NCI-H146 treated with DMSO at 0.1 percent for 48 hours (cell line): ENCODE measurements around the gene WDR1.

ENCODE experiments used
- DNase-seq: peaks from one replicate; lab custom pipeline; 2025; ENCODE audit not compliant: unreplicated experiment; lab: John Stamatoyannopoulos, UW

The WDR1 gene

DNA sequence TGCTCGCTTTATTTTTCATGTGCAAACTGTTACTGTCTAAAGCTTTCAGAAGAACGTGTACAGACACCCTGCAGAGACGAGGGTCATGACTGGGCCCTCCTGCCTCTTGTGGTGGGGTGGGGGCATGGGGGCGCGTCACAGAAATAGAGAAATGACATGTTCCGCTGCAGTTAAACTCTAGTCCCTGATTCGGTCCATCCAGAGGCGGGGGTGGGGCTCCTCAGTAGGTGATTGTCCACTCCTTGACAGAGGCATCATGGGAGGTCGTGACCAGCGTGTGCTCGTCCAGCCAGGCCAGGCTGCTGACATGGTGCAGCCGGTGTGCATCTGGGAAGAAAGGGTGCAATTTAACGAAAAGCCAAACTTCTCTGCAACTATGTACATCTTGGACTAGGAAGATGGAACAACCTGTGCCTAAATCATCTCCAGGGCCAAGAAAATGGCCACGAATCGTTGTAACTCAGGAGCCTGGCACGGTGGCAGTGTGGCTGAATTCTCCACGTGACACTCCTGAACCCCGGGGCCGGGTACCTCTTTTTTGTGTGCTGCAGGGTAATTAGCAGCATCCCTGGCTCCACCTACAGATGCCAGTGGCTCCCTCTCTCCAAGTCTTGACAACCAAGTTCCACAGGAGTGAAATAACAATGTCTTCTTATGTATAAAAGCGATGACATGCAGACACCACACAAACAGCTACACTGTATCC is 41.3 kb downstream of the WDR1 start:
- no peak for DNase-seq

DNA sequence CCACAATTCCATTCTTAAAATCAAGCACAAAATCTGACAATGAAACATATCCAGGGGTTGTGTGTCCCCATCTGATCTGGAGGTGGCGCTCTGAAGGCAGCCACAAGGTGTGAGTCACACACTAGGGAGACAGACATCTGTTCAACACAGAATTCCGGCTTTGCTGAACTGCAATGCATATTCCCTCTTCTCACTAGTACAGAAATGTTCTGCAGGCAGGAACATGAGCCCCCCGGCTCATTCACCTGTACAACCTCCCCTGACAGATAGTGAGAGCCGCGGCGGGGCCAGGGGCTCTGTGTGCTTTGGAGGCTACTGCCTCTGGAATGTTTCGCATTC is 41.9 kb downstream of the WDR1 start:
- DNase-seq = no peak

DNA sequence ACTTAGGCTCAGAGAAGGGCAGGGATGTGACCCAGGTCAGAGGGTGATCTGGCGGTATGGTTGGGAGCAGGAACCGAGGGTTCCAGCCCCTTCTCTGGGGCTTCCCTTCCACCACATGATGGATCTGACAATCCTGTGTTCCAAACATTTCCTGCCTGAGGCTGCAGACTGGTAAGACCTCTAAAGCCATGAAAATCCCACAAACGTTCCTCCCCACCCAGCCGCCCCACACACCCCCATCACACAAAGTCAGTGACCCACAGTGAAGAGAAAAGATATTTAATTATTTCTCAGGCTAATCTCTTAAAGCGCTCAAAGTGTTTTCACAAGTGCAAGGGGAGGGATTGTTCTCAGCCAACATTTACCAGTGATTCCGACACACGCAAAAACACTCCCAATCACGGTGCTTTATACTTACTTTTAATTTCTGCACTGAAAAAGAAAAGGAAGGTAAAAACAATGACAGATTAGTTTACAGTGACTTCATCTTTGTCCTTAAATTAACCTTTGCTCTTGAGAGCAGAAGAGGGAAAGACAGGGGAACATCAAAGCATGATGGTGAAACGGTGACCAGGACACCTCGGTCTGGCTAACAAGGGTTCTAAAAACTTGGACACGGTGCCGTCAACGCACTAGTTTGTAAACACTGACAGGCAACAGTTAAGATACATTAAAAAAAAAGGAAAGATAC is 42.4 kb downstream of the WDR1 start:
- DNase-seq = no peak

DNA sequence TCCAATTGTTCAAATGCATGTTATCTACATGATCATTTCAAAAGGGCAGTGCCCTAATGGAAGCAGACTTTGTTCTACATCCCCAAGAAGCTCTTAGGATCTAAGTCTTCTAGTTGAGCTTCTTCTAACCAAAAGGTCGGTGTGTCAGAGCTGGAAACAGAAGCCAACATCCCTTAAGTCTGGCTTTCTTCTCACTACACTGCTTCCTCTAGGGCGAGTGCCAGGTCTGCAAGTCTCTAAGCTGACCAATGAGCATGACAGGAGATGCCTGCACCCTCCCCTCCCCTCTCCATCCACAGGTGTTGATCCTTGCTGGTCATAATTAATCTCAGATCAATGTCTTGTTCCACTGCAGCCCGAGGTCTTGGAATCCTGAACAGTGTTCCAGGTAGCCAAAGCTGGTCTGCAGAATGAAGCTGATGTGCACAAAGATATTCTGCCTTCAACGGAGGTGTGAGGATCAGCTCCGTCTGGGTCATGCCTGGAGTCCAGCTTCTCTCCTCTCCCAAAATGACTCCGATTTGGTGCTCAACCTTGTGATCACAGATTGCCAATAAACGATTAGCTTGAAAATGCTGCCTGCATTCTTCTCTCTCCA is 44.1 kb downstream of the WDR1 start:
- DNase-seq = no peak

DNA sequence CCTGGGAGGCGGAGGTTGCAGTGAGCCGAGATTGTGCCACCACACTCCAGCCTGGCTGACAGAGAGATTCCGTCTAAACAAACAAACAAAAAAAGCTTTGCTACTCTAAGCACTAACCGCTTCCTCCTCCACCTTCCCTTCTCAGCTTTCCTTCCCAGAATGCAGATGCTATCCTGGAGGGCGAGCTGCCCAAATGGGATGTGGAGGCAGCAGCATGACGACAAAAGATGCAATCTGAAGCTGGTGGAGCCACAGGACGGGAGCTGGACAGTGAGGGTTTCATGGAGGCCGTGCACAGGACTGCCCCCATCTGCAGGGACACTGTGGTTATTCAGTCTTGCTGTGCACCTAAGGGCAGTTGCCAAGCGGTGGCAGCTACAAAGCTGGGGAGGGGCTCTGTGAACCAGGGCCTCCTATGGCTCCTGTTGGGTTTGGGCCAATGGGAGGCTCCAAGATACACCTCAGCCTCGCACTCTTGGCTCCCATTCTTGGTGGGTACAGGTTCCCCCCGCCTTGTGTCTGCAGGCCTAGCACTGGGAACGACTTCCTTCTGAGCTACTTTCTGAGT is 47.4 kb downstream of the WDR1 start:
- DNase-seq = no peak

DNA sequence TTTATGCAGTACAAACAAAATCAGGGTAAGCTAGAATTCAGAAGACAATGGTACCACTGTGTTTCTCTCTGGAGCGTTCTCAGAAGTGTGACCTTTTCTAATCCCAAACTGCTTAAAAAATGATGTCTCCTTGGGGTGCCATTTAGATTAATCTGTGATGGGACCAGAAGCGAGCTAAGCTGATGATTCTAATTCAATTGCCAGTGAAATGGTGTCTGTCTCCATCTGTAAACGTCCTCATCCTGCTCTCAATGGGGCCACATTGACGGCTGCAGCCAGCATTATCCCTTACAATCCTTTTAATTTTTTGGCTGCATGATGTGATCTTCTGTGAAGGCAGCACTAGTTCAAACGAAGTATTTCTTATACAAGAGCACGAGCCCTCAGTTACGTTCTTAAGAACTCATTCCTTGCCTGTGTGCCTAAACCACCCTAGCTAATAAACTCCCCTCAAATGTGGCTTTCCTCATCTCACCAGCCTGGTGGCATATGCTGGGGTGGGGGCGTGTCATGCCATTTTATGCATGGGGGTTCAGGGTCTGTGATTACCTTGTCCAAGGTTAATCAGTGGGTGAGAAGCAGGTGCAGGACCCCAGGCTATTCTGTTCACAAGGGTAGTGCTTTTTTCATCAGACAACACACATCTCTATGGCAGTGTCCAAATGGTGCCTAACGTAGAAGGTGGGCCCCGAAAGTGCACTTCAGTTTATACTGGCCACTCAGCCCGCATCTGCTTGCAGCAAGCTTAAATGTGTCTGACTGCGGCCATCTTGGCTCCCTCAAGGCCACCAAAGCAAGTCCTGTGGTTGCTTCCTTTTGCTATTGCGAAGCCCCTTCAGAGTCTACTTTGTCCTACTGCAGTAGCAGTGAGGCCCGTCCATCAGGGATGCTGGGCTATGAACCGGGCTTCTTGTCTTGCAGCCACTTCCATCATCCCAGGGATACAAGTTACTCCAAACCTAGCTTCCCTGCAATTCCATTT is 49.6 kb downstream of the WDR1 start:
- no peak for DNase-seq

DNA sequence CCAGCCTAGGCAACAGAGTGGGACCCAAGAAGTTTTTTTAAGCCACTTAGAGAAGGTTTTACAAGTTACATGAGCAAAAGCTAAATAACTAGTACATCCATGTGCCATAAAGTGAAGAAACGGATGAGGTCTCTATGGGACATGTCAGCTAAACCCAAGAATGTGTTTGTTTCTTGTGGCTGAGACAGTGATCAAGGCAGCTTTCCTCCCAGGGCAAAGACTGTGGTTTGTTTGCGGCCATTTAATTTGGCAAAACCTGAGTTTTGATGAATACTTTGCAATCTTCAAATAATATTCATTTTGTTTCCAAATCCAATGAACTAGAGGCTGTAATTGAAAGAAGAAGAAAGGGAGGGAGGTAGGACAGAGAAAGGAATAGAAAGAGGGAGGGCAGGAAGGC is 50.4 kb downstream of the WDR1 start:
- DNase-seq = no peak

DNA sequence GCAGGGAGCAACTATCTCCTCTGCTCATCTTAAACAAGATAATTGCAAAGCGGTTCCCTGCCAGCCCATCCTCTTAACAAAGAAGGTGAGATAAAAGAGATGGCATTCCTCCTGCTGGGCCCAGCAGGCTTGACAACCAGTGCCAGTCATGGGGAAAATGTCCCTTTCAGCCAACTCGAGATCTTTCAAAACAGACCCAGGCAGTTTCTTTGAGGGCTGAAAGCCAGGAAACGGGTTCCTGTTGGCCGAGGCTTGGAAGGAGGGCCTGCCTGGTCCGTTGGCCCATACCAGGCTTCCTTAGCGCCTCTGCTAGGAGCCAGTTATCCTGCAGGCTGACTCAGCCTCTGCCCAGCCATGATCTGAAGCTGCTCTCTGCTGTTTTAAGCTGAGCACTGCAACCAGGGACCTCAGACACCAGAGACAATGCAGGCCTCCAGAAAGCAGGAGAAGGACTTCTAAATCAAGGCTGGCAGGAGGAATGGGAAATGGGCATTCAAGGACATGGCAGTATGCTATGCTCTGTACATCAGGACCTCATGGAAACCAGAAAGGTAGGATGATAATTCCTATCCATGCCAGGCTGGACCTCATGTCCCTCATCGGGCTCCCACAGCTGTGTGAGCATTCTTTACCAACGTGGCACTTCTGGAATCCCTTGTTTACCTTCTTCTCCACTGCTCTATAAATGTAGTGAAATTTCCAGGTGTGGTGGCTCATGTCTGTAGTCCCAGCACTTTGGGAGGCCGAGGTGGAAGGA is 52.9 kb downstream of the WDR1 start:
- DNase-seq = peak; percentile 96

DNA sequence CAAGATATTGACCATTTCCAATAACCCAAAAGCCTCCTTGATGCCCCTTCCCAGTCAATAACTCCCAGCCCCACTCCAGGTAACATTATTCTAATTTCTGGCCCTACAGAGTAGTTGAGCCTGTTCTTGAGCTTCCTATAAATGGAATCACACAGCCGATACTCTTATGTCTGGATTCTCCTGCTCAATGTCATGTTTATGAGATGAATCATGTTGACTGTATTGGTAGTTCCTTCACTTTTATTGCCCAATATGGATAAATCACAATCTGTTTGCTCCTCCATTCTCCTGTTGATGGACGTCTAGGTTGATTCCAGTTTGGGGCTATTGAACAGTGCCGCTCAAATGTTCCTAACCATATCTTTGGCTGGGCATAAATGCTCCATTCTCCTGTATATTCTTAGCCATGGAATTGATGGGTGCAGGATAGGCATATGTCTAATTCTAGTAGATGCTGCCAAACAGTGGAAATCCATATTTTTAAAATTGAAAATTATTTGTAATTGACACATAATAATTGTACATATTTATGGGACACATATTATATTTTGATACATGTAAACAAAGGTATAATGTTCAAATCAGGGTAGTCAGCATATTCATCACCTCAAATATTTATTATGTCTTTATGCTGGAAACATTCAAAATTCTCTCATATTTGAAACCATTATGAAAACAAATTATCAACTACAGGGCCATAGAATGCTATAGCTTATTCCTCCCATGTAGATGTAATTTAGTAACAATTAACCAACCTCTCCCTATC is 54.8 kb downstream of the WDR1 start:
- no peak for DNase-seq

DNA sequence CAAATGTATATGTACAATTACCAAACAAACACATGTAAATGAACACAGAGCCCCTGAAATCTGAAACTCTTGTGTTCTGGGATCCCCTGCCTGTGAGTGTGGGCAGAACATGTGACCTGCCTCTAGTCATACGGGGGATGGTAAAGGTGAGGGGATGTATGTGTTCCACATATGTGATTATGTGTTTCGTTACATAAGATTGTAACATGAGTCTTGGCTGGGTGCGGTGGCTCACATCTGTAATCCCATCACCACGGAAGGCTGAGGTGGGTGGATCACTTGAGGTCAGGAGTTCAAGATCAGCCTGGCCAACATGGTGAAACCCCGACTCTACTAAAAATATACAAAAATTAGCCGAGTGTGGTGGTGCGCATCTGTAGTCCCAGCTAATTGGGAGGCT is 58.2 kb downstream of the WDR1 start:
- DNase-seq = no peak

DNA sequence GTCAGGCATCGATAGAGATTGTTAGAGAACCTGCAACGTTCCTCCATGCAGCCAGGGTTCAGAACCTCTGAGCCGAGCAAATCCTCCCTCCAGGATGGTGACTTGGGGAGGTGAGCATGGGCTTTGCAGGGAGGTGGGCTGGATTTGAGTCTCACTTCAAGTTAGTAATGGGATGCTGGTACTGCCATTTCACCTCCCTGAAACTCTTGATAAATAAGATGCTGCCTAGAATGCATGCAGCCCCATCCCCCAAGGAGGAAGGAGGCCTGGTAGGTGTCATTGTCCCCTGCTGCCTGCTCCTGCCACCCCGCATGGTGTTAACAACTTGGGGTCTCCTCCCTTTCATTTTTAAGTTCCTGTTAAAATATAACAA is 59.6 kb downstream of the WDR1 start:
- no peak for DNase-seq

DNA sequence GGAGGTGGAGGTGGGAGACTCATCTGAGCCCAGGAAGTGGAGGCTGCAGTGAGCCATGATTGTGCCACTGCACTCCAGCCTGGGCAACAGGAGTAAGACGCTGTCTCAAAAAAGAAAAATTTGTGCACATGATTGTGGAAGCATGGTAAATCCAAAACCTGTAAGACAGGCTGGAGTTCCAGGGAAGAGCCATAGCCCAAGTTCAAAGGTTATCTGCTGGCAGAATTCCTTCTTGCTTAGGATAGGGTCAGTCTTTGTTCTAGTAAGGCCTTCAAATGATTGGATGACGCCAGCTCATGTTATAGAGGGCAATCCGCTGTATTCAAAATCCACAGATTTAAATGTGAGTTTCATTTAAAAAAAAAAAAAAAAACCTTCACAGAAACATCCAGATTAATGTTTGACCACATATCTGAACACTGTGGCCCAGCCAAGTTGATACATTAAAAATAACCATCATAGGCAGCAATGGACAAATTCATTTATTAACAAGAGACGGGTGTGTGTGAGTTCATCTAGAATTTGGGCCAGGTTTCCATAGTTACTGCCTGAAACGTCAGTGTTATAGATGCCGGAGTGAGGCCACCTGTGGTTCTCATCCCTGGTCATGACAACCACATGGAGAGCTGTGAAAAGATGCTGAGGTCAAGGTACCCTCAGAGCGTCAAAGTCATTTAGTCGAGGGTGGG is 60.1 kb downstream of the WDR1 start:
- DNase-seq = no peak

DNA sequence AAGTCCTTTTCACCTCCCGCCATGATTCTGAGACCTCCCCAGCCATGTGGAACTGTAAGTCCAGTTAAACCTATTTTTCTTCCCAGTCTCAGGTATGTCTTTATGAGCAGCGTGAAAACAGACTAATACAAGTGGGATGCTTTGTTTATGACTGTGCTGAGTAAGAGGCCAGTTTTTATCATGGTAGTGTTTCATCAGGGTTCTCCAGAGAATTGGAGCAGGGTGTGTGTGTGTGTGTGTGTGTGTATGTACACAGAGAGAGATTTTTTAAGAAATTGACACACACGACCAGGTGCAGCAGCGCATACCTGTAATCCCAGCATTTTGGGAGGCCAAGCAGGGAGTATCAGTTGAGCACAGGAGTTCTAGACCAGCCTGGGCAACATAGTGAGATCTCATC is 60.7 kb downstream of the WDR1 start:
- DNase-seq = no peak

DNA sequence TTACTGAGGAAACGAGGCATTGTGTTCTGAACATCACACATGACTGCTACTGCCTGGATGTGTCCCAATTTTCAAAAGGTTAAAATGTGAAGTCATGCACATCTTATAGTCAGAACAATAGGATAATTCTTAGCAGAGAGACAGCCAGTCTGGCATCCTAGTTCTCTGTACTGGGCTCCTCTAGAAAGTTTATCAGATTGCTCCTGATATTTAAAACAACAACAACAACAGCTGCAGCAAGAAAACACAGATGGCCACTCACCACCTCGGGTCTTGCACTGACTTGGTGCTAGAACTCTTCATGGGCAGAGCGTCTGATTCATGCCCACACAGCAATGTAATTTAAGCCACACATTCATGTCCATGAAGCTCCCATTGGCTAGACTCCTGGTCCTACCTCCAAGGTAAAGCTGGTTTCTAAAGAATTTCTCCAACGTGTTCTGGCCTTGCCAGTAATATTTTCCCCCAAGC is 62.0 kb downstream of the WDR1 start:
- no peak for DNase-seq

DNA sequence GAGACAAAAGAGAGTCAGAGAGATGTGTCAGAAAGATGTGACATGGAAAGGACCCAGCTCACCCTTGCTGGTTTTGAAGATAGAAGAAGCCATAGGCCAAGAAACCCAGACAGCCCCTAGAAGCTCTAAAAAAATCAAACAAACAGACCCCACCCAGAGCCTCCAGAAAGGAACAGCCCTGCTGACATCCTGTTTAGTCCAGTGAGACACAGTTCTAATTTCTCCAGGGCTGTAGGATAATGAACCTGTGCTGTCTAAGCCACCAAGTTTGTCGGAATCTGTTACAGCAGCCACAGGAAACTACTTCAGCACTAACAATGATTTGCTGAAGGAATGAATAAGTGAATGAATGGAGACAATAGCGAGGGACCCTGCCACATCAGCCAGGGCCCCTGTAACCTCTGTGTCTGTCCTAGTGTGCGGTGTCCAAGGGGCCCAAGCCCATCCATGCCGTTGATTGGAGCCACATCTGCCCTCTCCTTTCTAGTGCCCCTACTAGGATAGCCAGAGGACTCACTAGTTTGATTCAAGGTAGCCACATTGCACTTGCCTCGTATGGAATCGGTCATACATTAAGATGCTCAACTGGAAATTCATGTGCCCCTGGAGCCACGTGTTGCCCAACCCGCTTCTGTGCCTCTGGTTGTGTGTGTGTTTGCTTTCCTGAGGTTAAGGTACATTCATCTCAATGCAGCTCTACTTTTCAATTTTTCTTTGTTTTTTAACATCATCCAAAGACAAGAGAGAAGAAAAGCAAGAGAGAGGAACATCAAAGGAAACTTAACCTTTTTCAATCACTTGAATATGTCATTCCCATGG is 62.8 kb downstream of the WDR1 start:
- DNase-seq = no peak

DNA sequence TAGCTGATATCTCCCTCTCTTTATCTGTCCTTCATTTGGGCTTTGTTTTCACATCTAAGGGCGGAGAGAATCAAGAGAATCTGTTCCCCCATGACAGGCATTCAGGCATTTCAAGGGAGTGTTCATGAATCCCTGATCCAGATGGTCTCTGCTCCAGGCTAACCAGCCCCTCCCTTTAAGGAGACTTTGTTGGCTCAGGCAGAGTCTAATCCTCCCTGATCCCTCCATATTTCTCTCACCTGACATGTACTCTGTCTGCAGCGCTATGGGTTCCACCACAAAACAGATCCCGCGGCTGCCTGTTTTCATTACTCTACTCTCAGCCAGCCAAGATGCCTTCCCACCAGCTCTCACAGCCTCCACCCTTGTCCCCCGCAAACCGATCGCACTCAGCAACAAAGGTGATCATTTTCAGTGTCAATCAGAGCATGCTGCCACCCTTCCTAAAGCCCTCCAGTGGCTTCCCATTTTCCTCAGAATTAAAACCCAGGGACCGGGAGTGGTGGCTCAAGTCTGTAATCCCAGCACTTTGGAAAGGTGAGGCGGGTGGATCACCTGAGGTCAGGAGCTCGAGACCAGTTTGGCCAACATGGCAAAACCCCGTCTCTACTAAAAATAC is 65.0 kb downstream of the WDR1 start:
- DNase-seq = no peak

DNA sequence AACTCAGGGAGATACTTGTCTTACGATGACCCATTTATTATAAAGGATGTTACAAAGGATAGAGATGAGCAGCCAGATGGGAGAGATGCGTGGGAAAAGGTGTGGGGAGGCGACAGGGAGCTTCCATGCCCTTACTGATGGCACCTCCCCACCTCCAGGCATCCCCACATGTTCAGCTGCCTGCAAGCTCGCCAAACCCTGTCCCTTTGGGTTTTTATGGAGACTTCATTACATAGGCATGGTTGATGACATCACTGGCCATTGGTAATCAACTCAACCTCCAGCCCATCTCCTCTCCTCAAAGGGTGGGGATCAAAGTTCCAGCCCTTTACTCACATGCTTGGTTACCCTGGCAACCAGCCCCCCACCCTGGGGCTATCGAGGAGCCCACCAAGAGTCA is 65.9 kb downstream of the WDR1 start:
- no peak for DNase-seq

DNA sequence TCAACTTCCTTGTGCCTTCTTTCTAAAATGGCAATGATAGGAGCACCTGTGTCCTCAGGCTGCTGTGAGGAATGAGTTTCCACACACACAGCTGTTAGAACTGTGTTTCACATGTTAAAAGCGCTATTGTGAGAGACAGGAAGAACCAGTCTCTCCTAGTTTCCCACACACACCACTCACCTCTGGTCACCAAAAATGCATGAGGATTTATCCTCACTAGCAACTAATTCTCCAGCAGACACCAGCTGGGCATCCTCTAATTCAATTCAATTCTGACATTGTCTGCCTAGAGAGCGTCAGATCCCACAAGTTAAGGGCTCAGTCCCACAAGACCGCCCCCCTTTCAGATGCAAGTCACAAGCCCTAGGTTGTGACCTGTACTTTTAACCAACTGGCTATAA is 66.3 kb downstream of the WDR1 start:
- no peak for DNase-seq
